Endothelial cell of umbilical vein (primary cell): Measurements from ENCODE around the gene ETS1. TPM values are rescaled to one million over a fixed set of nuclear protein-coding genes. Genes with fewer than 3 reads are reported as not detected.

ENCODE experiments used
- BruUV-seq: library from RNA; stranded (reverse); fragments of 400-500 nt; replicated peaks from 2 replicates; lab custom pipeline; 2021; lab: Mats Ljungman, UMichigan
- CTCF ChIA-PET: fragments of 300-600, 350-600 bp; sonication (Branson Sonifier 250); formaldehyde crosslinking; loops from one replicate; lab custom pipeline; 2021; ENCODE audit warnings: antibody characterized with exemption, inconsistent platforms; lab: Charles Lee
- POLR2A ChIA-PET: fragments of 300-600, 350-600 bp; sonication (Branson Sonifier 250); formaldehyde crosslinking; loops from one replicate; lab custom pipeline; 2021; ENCODE audit warnings: antibody characterized with exemption, inconsistent platforms; lab: Charles Lee
- DNase-seq: peaks from one replicate; pipeline ENCODE4 v3.0.0-alpha.2; 2011; ENCODE audit warnings: low read depth, low spot score
- FAIRE-seq: peaks from 2 replicates; lab custom pipeline; 2011; peaks lifted over from hg19 to GRCh38; lab: Jason Lieb, UNC
- H2AFZ ChIP-seq: 2 replicates; pipeline ENCODE4 v1.6.0; 2012; ENCODE audit warnings: low read depth, low read length, control low read depth, inconsistent platforms
- H3K27ac ChIP-seq: 2 replicates; pipeline ENCODE4 v1.5.1; 2011; ENCODE audit warnings: low read depth, mild to moderate bottlenecking, control low read depth, low read length, moderate library complexity; ENCODE audit not compliant: insufficient read depth
- H3K27me3 ChIP-seq, 2 experiments: 2 replicates each; pipeline versions ENCODE4 v1.6.0 to v1.6.1; 2011; ENCODE audit warnings: low read length in 2 of 2, mixed read lengths in 1 of 2; ENCODE audit not compliant: control insufficient read depth in 2 of 2, insufficient read depth in 2 of 2
- H3K36me3 ChIP-seq, 2 experiments: 2 replicates in 1 of 2; 3 replicates in 1 of 2; pipeline ENCODE4 v1.5.1; 2011; ENCODE audit warnings: low read length in 2 of 2, mild to moderate bottlenecking in 1 of 2, moderate library complexity in 1 of 2; ENCODE audit not compliant: control insufficient read depth in 2 of 2, insufficient read depth in 2 of 2; ENCODE audit errors: extremely low read depth in 1 of 2
- H3K4me1 ChIP-seq: 3 replicates; pipeline ENCODE4 v1.5.1; 2011; ENCODE audit warnings: mild to moderate bottlenecking, low read length; ENCODE audit not compliant: control insufficient read depth, insufficient read depth; ENCODE audit errors: extremely low read depth
- H3K4me2 ChIP-seq: 2 replicates; pipeline ENCODE4 v1.6.1; 2011; ENCODE audit warnings: low read length, control low read depth, mixed read lengths; ENCODE audit not compliant: insufficient read depth
- H3K4me3 ChIP-seq, 3 experiments: fragments of 200-600 bp in 1 of 3; sonication (generic), shearing (Covaris generic) in 1 of 3; replicated peaks in 1 of 3; 2 replicates each; pipeline ENCODE4 v1.5.1; 2011 to 2016; ENCODE audit warnings: control low read depth in 3 of 3, low read length in 3 of 3, mild to moderate bottlenecking in 2 of 3, inconsistent platforms in 1 of 3, low read depth in 1 of 3, moderate library complexity in 1 of 3; ENCODE audit not compliant: insufficient read depth in 1 of 3
- H3K79me2 ChIP-seq: 2 replicates; pipeline ENCODE4 v1.6.0; 2012; ENCODE audit warnings: low read length, inconsistent platforms; ENCODE audit not compliant: control insufficient read depth, insufficient read depth
- H3K9ac ChIP-seq: replicated peaks from 2 replicates; pipeline ENCODE3; 2011; ENCODE audit warnings: low read length, control low read depth; ENCODE audit not compliant: insufficient read depth; ENCODE audit errors: extremely low read depth
- H3K9me1 ChIP-seq: replicated peaks from 3 replicates; pipeline ENCODE4 v1.6.0; 2011; ENCODE audit warnings: mild to moderate bottlenecking, low read length; ENCODE audit not compliant: control insufficient read depth, insufficient read depth; ENCODE audit errors: extremely low read depth
- H3K9me3 ChIP-seq: replicated peaks from 2 replicates; pipeline ENCODE4 v1.5.1; 2012; ENCODE audit warnings: low read length, inconsistent platforms; ENCODE audit not compliant: control insufficient read depth, insufficient read depth
- H4K20me1 ChIP-seq: replicated peaks from 2 replicates; pipeline ENCODE3; 2011; ENCODE audit warnings: mild to moderate bottlenecking, low read length; ENCODE audit not compliant: control insufficient read depth, insufficient read depth; ENCODE audit errors: extremely low read depth
- EZH2 ChIP-seq: IDR thresholded peaks from 2 replicates; pipeline ENCODE4 v1.6.1; 2012; ENCODE audit warnings: borderline replicate concordance, low read depth, mild to moderate bottlenecking, moderate library complexity, low read length, inconsistent platforms; ENCODE audit not compliant: severe bottlenecking
- FOS ChIP-seq: IDR thresholded peaks from 2 replicates; pipeline ENCODE4 v1.6.1; 2011; ENCODE audit warnings: mild to moderate bottlenecking, low read length, moderate library complexity, borderline replicate concordance; ENCODE audit not compliant: insufficient read depth
- GATA2 ChIP-seq: IDR thresholded peaks from 2 replicates; pipeline ENCODE4 v1.7.0; 2011; ENCODE audit warnings: low read depth, mild to moderate bottlenecking, moderate library complexity, mixed read lengths, low read length; ENCODE audit not compliant: insufficient read length, insufficient read depth
- JUN ChIP-seq: IDR thresholded peaks from 2 replicates; pipeline ENCODE4 v1.6.1; 2011; ENCODE audit warnings: borderline replicate concordance, low read depth; ENCODE audit not compliant: insufficient read length, insufficient read depth
- MYC ChIP-seq: IDR thresholded peaks from one replicate; pipeline ENCODE4 v1.6.1; 2011; ENCODE audit warnings: mild to moderate bottlenecking, low read depth, low read length
- POLR2A ChIP-seq: IDR thresholded peaks from 2 replicates; pipeline ENCODE4 v1.6.1; 2012; ENCODE audit warnings: low read depth, mild to moderate bottlenecking, control low read depth, low read length
- POLR2AphosphoS5 ChIP-seq: IDR thresholded peaks from 2 replicates; pipeline ENCODE4 v1.6.1; 2012; ENCODE audit warnings: low read depth, mild to moderate bottlenecking, control low read depth, low read length, moderate library complexity; ENCODE audit not compliant: insufficient read depth
- dilution Hi-C: fragments of 300-500 bp; cut with MboI; formaldehyde crosslinking; loops from one replicate; pipeline ENCODE4 v1.15.0; 2019; ENCODE audit warnings: low sequenced_read_pairs; ENCODE audit not compliant: extremely low pct_ligation_motif_present
- intact Hi-C: fragments of 100-400 bp; cut with micrococcal nuclease; formaldehyde crosslinking; loops from one replicate; pipeline ENCODE4 v1.10.0; 2022
- polyA plus RNA-seq, 4 experiments: library from polyadenylated mRNA; depleted of rRNA in 3 of 4; stranded (reverse) in 3 of 4; unstranded in 1 of 4; fragments of >200 nt; gene quantifications; 2 replicates each; pipeline versions ENCODE4 v1.2.1 to v1.2.3, GENCODE V29; 2011 to 2012; ENCODE audit warnings: missing spikeins in 1 of 4
- total RNA-seq: library from RNA; stranded (reverse); gene quantifications from 2 replicates; pipeline ENCODE4 v1.2.3, GENCODE V29; 2021
- TF ChIP-seq, protein P1 (sequence below): IDR thresholded peaks from 2 replicates; pipeline ENCODE4 v1.6.1; 2011; ENCODE audit not compliant: insufficient read depth, insufficient read length
- TF ChIP-seq, protein P2 (sequence below), 2 donors: IDR thresholded peaks; 1 replicate in 1 of 2; 2 replicates in 1 of 2; pipeline ENCODE4 v1.5.1; 2011; ENCODE audit warnings: low read length in 2 of 2, mild to moderate bottlenecking in 2 of 2, moderate library complexity in 2 of 2, control low read depth in 1 of 2, inconsistent platforms in 1 of 2, low read depth in 1 of 2; ENCODE audit not compliant: insufficient read depth in 1 of 2; ENCODE audit errors: extremely low read depth in 1 of 2

The ETS1 gene
- total and polyA plus RNA-seq, 2 donors (not counting 3 experiments of a cell fraction or from before 2014, with no cell fraction given): 34.2 to 115 TPM

DNA sequence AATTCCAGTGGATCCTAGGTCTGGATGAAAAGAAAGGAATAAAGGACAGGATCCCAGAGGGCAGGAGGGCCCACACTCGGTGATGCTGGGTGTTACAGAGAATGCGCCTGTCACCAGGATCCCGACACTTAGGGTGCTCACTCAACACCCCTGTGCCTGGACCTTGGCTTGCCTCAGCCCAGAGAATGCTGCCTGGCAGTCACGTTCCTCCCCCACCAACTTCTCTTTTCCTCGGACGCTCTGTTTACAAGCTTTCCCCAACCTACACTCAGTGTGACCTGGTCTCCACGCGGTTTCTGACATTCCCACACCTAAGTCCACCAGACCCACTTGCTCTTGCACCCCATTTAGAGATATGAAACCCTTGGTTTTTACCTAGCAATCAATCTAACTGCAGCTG, 38.0 kb upstream of the ETS1 start:
- FAIRE-seq (no peak), DNase-seq (no peak)
- no peak overlapping the region for H3K4me3 ChIP-seq
- H3K79me2 ChIP-seq: no peaks in the 10 kb centered on the region
- no TSS peak for BruUV-seq
- no peak overlapping the region for H3K9ac ChIP-seq
- no peaks in the 10 kb centered on the region for H4K20me1 ChIP-seq
- peaks cover 2% of the 10 kb centered on the region for H3K4me1 ChIP-seq
- no peak overlapping the region for H2AFZ ChIP-seq
- no peaks in the 10 kb centered on the region for H3K36me3 ChIP-seq
- no peaks in the 10 kb centered on the region for H3K9me1 ChIP-seq
- no peaks in the 10 kb centered on the region for H3K27me3 ChIP-seq
- intact Hi-C loops: no loop called here
- no peaks in the 10 kb centered on the region for H3K9me3 ChIP-seq
- CTCF ChIA-PET: no interaction called here
- TF ChIP-seq GATA2: no peak
- no peak for TF ChIP-seq POLR2AphosphoS5
- TF ChIP-seq, protein P1, sequence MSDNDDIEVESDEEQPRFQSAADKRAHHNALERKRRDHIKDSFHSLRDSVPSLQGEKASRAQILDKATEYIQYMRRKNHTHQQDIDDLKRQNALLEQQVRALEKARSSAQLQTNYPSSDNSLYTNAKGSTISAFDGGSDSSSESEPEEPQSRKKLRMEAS: no peak
- TF ChIP-seq, protein P2, sequence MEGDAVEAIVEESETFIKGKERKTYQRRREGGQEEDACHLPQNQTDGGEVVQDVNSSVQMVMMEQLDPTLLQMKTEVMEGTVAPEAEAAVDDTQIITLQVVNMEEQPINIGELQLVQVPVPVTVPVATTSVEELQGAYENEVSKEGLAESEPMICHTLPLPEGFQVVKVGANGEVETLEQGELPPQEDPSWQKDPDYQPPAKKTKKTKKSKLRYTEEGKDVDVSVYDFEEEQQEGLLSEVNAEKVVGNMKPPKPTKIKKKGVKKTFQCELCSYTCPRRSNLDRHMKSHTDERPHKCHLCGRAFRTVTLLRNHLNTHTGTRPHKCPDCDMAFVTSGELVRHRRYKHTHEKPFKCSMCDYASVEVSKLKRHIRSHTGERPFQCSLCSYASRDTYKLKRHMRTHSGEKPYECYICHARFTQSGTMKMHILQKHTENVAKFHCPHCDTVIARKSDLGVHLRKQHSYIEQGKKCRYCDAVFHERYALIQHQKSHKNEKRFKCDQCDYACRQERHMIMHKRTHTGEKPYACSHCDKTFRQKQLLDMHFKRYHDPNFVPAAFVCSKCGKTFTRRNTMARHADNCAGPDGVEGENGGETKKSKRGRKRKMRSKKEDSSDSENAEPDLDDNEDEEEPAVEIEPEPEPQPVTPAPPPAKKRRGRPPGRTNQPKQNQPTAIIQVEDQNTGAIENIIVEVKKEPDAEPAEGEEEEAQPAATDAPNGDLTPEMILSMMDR (IDR thresholded peaks at IDR 0.05; ENCODE audit: extremely low read depth in 1 of 2, insufficient read depth in 1 of 2, low read depth in 1 of 2, low read length in 2 of 2): no peak
- TF ChIP-seq JUN: no peak
- no peak for TF ChIP-seq POLR2A
- no peak for TF ChIP-seq FOS
- no peak for TF ChIP-seq EZH2
- no peak for TF ChIP-seq MYC
- no peak overlapping the region for H3K4me2 ChIP-seq
- POLR2A ChIA-PET: no interaction called here
- dilution Hi-C loops: loop anchor here (25.0 kb wide), 3 partner anchors 313 to 588 kb away; no protein-coding TSS in a partner anchor
- H3K27ac ChIP-seq: no peak overlapping the region
